GM21526 (cell line): ENCODE data around the gene BCL11A.

Source experiments
- ATAC-seq: cut with Tn5 transposase; IDR thresholded peaks from one replicate; pipeline ENCODE4 v1.9.1; 2021; ENCODE audit warnings: moderate library complexity; ENCODE audit not compliant: unreplicated experiment, low FRiP score

BCL11A gene

GRCh38 chr2:60490441-60490840 is 63.0 kb downstream of the BCL11A start:
- ATAC-seq, result no peak

GRCh38 chr2:60489289-60489688 is 64.2 kb downstream of the BCL11A start:
- no peak for ATAC-seq

DNA sequence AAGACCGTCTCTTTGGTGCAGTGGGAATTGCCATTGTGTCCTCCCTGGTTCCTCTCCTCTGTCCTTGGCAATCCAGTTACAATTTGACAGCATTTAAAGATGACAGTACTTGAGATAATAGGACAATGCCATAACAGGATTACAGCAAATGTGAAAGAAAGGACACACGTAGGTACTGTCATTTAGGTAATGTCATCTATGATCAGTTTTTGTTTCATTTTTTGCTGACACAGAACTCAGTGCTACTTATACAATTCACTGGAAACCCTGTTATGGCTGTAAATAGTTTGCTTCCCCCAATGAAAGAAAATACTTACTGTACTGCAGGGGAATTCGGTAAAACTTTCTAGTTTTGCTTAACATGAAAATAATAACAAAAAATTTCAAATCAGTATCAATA is 65.2 kb downstream of the BCL11A start:
- ATAC-seq, result no peak

GRCh38 chr2:60487174-60487573 is 66.3 kb downstream of the BCL11A start:
- no peak for ATAC-seq

DNA sequence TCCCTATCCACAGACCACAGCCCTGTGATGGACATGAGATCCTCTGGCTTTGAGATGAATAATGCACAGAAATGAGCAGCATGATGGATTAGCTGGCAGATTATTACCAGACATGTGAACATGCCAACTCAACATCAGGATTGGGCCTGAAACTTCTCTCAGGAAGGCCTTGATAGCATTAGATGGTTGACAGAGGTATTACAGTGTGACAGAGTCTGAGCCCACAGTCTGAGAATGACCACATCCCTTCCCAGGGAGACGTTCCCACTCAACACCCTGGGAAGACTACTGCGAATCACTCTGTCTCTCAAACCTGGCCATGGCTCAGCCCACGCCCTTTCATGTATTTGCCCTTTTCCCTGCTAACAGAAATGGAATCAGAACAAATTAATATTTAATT is 66.9 kb downstream of the BCL11A start:
- no peak for ATAC-seq

DNA sequence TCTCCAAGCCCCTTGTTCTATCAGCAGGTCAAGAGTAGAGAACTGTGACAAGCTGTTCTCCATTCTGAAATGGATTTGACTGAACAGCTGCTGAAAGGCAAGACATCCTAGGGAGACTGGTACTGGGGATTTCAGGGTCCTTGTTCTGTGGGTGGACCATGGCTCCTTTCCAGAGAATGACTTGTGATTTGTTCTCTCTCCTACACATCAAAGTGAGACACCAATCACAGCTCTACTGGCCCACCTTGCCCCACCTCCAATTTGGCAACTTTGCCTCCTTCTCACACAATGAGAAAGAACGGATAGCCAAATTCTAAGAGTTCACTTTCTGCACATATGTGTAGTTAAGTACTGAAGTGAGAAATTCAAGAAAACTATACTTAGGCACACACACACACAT is 67.4 kb downstream of the BCL11A start:
- no peak for ATAC-seq

DNA sequence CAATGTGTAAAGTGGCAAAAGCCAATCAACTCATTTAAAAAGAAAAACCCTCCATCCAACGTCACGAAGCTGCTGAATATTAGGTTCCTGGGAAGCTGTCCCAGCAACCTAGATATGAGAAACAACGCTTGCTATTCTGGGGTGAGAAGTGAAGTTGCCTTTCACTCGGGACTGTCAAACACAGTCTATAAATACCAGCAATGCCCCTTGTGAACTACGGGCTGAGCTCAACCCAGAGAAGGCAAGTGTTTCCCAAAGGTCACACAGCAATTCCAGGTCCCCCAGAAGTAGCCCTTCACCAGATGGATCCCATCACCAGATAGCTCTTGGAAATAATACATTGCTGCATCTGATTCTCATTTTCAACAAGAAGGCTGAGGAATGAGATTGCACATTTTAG is 67.9 kb downstream of the BCL11A start:
- no peak for ATAC-seq

DNA sequence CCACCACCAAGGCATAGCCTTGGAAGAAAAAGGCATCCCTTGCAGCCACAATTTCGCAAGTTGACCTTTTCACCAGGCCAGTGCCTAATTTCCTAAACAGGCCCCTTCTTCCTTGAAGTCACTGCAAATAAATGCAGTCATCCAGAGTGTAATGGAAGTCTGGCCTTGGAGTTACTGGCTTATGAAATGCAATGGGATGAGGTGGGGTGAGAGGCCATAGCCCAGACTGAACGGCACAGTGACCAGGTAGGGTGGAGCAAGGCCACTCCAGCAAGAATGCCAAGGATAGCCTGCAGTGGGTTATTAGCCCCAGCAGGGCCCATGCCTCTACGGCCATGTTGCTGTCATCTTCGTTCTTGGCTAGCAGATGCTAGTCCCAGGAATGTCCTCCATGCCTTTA is 68.4 kb downstream of the BCL11A start:
- no peak for ATAC-seq

- ATAC-seq, result peak; percentile 46
Measured at GRCh38 chr2:60484133-60484645, 69.3 kb downstream of the BCL11A start.

DNA sequence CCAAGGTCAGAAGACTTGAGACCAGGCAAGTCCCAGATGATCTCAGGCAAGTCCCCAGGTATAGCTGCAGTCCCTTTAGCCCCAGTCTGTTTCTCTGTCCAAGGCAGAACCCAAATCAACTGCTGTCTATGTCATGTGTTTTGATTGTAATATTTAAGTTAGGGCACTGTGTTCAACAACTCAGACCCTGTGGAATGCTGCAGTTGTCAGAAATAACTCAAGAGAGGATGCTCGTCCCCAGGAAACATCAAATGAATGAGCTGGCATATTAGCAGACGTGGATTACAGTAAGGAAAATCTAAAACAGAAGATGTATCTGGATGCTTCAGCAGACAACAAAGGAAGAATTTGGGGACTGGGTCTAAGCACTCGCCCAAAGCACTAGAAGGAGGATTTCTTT is 70.1 kb downstream of the BCL11A start:
- ATAC-seq, result no peak

- ATAC-seq, result no peak
Measured at GRCh38 chr2:60482222-60482621, 71.2 kb downstream of the BCL11A start.

- no peak for ATAC-seq
Measured at GRCh38 chr2:60481257-60481656, 72.2 kb downstream of the BCL11A start.

DNA sequence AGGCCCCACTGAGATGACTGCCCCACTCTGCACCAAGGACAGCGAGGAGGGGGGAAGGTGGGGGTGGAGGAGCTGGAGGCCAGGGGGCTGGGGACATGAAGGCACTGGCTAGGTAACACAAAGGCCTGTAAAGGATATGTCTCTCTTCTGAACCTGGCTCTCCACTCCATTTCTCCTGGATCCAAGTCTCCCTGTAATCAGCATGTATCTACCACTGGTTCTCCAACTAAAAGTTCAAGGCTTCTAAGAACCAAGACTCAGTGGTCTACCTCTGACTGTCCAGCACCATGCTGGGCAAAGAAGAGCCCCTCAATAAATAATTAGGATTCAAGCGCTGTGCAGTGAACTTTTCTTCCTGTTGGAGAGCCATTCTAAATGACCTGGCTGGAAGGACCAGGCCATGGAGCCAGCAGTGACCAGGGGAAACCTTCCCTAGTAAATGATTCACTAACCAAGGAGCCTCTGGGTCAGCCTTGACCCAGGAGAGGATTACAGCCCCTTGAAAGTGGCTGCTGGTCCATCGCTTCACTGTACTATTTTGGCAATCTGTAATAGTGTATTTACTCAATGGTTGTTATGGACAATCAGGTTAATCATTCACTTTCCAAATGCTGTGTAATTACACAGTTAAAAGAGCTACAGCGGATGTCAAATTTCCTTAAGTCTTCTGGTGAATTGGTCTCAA is 73.2 kb downstream of the BCL11A start:
- ATAC-seq, result no peak

GRCh38 chr2:60479226-60480088 is 74.0 kb downstream of the BCL11A start:
- no peak for ATAC-seq

DNA sequence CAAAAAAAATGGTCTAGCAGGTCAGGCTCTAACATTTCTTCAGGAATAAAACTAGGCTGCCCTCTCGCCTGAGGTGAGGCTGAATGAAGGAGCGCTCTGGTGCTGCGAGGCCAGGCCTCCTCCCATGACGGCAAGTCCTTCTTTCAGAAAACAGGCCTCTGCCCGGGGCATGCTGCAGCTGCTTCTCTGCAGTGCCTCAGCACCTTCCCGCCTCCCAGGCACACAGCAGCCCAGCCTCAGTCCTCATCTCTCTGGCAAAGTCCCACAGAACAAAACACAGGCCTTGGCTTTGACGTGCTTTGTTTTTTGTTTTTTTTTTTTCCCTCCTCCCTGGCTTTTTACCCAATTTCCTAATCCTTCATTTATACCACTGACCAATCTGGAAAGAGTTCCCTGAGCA is 74.8 kb downstream of the BCL11A start:
- ATAC-seq, result no peak

DNA sequence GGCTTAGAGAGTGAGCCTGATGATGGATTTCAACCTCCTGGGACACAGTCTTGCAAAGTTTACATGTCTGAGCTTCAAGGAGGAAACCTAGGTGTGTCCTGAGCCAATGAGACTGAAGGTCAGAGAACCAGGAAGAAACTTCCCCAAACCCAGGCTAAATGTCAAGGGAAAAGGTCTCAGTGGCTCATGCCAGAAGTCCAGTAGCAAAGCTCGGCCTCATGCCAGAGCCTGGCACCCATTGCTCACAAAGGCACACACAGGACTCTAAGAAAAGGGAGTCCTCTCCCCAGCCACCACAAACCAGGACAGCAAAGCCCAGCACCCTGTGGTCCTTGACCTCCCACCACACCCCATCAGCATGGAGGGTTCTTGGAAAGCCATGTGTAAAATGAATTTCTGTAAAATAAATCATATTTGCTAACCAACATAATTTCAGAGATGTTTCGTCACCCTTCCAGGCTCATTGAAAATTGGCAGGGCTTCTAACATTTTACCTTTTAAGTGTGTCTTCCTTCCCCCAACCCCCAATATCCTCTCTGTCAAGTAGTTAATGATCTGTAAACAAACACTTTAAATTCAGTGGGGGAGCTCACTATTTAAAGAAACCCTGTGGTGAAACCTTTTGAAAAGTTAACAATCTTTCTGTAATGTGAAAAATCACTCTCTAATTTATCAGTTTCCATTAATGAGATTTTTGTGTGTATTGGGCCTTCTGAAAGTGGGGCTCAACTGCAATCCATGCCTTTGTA is 77.1 kb downstream of the BCL11A start:
- no peak for ATAC-seq

- ATAC-seq, result no peak
Measured at GRCh38 chr2:60475123-60475830, 78.2 kb downstream of the BCL11A start.

DNA sequence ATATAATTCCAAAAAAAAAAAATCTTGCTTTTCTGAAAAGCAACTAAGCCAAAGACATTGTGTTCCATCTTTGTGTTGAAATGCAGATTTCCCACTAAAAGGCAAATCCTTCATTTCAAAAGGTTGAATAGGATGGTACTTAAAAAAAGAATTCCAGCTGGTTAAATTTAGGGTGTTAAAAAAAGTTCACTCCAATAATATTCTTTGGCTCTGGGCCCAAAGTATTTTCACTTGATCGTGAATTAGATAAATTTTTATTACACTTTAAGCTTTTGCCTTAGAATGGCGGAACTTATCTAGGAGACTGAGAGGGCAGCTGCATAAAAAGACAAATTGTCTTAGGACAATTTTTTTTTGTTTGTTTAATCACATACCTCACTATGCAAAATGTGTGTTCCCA is 79.2 kb downstream of the BCL11A start:
- no peak for ATAC-seq

GRCh38 chr2:60473546-60473945 is 79.9 kb downstream of the BCL11A start:
- ATAC-seq, result no peak

- ATAC-seq, result no peak
Measured at GRCh38 chr2:60472663-60473289, 80.7 kb downstream of the BCL11A start.
